HG03103 (cell line): ENCODE data around the gene ADGRB3.
"Not testable (repeated sequence)": the region's sequence is repeated elsewhere in the genome, so short reads cannot be mapped to it uniquely, and the experiment has no call there.

Source experiments
- ATAC-seq: cut with Tn5 transposase; IDR thresholded peaks from one replicate; pipeline ENCODE4 v1.9.1; 2021; ENCODE audit warnings: low read depth; ENCODE audit not compliant: unreplicated experiment

ADGRB3 gene

DNA sequence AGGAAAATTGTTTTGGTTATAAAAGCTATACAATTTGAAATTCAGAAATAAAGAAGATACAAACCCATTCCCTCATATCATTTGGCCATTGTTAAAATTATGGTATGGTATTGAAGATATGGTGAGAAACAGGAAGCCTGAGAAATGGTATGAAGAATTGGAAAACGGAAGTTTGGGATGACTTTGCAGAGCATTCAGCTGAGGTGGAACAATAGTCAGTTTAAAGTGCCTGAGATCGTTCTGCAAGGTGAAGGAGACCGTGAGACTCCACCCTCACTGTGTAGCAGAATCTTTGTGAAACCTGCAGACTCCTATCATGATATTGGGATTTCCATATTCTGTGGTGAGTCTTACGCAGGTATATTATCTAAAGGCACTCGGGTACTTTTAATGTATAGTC is 97.3 kb downstream of the ADGRB3 start:
- no peak for ATAC-seq

DNA sequence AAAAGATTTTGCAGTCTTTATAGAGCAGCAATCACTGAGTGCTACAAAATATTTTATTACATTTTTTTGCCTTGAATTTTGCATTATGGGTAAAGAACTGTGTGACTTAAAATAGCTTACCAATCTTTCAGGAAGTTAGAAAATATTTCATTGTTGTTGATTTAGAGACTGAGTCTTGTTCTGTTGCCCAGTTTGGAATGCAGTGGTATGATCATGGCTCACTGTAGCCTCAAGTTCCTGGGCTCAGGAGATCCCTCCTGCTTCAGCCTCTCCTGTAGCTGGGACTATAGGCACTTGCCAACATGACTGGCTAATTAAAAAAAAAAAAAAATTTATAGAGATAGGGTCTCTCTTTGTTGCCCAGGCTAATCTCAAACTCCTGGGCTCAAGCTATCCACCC is 100.8 kb downstream of the ADGRB3 start:
- ATAC-seq: no peak

DNA sequence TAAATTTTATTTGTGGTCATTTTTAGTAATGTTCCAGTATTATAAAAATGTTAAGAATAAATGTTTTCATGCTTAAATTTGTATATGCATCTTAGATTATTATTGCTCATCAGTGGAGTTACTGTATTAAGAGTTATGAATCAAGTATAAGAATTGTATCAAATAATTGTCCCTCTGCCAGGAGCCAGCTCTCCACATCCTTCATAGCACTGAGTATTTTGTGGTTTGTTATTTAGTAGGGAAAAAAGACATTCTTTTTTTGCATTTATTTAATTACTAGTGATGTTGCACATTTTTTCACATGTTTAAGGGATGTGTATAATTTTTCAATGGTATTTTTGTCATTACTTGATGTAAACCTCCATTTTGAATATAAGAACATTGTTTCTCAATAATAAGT is 102.0 kb downstream of the ADGRB3 start:
- no peak for ATAC-seq

DNA sequence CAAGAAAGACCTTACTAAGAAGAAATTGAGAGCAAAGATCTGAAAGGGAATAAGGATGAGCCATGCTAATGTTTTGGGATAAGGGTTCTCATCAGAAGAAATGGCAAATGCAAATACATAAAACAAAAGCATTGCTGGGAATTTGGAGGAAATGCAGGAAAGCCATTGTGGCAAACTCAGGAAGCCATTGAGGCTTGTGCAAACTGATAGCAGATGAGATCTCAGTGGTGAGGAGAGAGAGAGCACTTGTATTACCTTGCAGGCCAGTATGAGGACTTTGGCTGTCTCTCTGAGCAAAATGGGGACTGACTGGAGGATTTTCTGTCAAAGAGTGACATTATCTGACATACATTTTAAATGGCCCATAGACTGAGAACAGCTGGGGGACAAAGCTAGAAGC is 103.0 kb downstream of the ADGRB3 start:
- no peak for ATAC-seq

DNA sequence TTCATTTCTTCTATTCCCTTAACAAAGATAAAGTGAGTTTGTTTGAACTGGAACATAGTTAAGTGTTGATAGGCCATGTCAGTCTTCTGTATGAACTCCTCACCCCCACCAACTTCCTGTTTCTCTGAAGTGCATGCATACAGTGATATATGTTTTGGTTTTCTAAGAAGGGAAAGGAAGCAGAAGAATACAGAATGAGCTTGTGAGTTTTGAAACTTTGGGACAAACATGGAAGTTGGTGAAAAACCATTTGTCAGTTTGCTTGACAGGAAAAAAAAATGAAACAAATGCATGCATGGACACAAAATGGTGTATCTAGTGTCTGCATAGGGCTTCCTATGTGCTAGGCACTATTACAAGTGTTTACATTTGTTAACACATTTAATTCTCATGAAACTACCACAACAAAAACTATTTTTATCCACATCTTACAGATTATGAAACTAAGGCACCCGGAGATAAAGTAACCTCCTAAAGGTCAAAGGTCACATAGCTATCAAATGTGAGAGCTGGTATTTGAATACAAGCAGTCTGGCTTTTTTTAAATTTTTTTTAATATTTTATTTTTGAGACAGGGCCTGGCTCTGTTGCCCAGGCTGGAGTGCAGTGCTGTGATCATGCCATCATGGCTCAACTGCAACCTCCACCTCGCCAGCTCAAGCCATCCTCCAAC is 105.9 kb downstream of the ADGRB3 start:
- ATAC-seq: peak; percentile 52

DNA sequence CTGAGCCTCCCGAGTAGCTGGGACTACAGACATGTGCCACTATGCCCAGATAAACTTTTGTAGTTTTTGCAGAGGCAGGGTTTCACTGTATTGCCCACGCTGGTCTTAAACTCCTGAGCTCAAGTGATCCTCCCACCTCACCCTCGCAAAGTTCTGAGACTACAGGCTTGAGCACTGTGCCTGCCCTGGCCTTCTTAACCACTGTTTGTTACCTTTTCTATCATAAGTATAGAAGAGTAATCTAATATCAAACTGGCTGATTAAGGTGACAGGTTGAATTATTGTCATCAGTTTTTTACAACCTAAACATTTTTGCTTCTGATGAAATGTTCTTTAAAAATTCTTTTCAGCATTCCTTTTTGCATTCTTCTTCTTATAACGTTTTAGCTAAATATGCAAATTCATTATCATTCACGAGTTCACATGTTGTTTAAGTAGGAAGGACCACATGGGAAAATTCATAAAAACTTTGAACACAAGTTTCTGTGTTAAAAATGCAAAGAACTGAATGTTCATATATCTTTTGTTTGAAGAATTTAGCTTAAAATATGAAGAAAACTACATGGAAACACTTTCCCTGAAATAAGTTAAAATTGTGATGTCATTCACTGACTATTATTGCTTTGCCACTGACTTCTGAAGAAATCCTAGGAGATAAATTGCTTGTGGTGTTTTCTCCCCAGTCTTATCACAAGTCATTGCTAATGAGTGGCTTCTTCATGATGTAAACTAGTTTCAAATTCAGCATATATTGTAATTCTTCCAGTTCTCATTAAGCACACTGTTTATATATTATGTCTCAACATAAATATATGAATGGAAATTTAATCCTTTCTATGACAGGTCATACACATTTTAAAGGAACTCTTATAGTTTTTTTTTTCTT is 106.7 kb downstream of the ADGRB3 start:
- peak; percentile 15 for ATAC-seq

DNA sequence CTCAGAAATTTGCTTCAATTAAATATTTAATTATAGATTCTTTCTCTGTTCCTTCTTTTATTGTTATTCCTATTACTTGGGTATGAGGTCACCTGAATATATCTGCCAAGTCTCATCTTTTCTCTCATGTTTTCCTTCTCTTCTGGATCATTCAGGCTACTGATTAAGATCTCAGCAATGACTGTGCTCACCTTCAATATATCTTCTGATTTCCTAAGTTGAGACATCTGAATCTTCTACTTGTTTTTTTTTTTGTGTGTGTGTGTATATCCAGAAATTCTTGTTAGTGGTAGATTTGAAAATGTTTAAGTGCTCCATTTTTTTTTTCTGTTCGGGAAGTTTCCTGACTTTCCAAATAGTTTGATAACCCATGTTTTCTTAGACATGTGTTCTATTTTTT is 108.0 kb downstream of the ADGRB3 start:
- no peak for ATAC-seq

DNA sequence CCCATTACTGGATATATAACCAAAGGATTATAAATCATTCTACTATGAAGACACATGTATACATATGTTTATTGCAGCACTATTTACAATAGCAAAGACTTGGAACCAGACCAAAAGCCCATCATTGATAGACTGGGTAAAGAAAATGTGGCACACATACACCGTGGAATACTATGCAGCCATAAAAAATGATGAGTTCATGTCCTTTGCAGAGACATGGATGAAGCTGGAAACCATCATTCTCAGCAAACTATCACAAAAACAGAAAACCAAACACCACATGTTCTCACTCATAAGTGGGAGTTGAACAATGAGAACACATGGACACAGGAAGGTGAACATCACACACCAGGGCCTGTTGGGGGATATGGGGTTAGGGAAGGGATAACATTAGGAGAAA is 109.3 kb downstream of the ADGRB3 start:
- ATAC-seq: not testable (repeated sequence)

DNA sequence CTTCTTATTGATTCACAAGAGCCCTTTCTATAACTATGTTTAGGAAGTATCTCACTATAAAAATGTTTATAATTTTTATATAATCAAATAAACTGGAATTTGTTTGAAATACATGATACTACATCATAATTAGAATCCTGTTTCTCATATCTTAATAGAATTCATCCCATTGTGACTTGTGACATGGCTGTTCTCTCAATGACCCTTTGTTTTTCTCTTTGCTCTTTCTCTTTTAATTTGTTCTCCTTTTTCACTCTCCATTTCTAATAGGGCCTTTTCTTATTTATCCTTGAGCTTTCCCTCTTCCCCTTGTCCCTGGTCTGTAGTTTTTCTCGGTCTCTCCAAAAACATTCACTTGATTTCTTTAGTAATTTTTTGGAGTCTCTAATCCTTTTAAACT is 111.3 kb downstream of the ADGRB3 start:
- no peak for ATAC-seq

DNA sequence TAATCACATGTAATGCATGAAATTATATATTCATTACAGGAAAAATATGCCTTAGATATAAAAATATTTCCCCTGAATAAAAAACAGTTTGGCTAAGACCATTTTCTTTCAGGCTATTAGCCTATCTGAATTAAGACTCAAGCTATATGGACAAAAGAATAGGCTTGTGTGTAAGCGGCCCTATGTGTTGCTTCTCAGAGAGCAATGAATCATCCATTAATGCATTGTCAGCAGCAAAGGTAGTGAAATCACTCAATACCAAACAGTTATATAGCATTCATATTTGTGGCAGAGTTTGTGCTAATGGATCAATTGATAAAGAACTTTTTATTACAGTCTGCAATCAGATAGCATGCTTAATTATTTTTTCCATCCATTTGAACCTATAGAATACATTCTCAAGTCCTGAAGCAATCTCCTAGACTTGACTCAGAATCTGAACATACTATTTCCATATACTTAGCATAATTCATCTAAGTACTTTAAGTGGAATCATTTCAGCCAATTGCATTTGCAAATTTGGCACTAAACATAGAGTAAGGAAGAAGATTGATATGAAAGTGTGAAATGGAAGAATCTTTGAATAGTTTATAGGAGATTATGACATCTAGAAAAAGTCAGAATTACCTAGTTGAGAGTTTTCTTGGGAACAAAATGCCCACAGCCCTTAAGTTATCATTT is 112.2 kb downstream of the ADGRB3 start:
- no peak for ATAC-seq

DNA sequence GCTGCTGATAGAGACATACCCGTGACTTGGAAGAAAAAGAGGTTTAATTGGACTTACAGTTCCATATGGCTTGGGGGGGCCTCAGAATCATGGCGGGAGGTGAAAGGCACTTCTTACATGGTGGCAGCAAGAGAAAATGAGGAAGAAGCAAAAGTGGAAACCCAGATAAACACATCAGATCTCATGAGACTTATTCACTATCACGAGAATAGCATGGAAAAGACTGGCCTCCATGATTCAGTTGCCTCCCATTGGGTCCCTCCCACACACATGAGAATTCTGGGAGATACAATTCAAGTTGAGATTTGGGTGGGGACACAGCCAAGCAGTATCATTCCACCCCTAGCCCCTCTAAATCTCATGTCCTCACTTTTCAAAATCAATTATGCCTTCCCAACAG is 112.8 kb downstream of the ADGRB3 start:
- ATAC-seq: not testable (repeated sequence)

DNA sequence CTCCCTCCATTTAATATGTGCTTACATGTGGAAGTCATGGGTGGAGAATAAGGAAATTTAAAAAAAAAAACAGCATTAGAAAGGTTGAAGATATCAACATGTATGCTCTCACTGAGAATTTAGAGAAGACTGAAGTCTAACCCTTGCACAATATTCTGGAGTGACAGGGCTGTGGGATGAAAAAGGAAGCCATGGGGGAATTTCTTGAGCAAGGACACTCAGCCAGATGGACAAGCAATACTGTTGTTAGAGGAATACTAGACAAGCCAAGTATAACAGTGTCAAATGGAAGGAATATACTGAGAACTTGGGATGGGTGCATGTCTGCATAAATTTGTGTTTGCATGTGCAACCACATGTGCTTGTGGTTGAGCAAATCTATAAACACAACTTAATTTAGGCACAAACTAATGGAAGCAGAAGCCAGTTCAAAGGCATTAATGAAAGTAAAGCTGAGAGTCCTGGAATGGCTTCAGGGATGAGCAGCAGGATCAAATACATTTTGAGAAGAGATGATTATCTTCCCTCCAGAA is 119.7 kb downstream of the ADGRB3 start:
- no peak for ATAC-seq

DNA sequence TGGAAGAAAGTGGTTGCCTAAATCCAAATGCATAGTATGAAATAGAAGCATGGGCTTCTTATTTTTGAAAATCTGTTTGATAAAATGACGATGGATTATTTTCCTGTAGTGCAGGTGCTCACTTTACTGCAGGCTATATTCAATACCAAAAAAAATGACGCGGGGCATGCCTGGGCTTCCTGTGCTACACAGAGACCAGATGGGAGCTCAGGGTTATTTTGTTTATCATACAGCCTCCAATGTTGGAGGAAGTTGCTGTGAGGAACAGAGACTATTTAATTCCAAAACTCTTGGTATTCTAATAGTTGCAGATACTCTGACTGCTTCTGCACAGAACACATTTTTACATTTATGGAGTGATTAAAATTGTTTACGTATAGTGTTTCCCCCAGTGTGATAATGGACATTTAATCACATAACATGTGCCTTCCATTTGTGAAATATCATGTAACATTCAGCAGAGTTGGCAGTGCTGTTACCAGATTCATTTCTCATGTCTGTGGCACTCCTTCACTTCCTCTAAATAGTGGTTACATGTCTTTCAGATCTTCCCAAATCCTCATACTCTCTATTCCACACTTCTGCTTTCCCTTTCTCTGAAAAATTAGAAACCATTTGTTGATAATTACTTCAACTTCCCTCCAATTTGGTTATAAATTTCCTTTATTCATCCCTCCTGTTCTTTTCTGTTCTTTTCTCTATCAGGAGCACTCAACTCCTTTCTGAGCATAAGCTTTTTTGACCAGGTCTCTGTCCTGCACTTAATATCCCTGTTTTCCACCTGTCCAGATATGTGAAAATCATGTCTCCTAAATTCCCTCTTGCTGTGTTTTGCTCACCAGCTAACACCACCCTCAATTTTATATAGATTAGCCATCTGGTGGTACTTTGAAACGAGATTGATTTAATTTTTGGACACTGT is 121.6 kb downstream of the ADGRB3 start:
- no peak for ATAC-seq

DNA sequence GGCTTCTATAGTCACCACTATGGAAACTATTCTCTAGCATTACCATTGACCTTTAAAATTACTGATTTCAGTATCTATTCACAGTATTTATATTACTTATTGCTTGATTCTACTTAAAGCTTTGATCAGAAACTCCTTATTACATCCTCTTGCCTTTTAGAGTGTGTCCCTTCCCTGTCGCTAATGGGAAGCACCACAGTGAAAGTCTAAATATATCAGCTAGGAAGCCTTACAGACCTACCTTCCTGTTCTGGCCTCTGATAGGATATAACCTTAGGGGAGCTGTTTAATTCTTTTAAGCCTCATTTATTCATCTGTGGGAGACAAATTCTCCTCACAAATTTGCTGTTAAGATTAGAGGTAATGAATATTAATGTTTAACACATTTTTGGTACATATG is 122.7 kb downstream of the ADGRB3 start:
- no peak for ATAC-seq

DNA sequence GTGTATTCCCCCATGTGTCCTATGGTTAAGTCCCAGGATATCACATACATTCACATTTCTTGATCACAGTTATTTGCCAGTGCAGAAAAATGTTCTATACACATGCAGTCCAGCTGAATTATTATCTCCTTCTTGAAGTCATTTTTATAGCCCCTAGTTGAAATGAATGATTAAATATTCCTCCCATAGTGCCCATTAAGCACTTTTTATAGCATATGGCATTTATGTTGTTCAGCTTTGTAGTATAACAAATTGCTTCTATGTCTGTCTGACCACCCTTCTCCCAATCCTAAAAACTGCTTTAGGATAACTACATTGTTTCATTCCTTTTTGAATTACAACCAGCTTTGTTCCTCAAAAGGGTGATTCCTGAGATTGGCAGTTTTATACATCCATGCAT is 123.5 kb downstream of the ADGRB3 start:
- ATAC-seq: no peak

DNA sequence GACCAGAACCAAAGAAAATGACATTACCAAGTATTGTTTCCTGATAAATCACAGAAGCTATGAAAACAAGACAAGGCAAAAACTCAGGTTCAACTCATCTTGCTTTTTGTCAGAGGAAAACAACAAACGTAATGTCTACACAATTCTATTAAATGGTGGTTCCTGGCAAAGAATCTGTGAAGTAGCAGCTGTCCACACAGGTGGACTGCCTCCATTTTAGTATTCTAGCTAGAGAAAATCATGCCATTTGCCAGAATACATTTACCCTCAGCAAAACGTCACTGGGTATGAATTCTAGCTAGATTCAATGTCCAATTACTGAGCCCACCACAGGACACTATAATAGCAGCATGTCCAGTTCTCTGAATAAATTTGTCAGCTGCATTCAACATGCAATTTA is 125.4 kb downstream of the ADGRB3 start:
- no peak for ATAC-seq

DNA sequence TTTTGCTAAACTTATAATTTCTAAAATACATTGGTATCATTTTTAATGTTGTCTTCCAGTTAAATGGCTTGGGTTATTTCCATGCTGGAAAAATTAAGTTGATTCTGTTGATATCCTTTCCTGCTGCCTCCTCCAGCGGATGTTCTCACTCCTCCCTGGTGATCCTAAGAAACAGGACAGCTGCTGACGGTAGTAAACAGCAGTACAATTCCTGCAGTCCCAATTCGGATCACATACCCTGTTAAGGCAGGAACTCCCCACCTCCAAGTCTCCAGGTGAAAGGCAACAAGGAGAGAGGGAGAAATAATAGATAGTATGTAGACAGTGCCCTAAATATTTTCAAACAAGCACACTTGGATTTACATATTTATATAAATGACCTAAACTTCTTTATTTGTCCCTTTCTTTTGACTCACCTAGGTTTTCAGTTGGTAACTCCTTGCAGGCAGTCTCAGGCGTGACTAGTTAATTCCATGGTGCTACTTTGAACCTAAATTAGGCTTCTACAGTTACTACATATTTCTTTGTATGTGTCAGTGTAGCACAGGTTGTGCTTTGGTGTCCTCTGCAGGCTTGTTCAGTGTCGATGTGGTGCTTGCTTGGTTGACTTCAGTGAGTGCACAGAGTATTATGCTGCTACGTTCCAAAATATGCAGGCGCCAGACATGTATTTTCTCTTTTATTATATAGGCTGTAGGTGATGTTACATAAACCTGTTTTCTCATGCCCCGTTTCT is 126.0 kb downstream of the ADGRB3 start:
- no peak for ATAC-seq

DNA sequence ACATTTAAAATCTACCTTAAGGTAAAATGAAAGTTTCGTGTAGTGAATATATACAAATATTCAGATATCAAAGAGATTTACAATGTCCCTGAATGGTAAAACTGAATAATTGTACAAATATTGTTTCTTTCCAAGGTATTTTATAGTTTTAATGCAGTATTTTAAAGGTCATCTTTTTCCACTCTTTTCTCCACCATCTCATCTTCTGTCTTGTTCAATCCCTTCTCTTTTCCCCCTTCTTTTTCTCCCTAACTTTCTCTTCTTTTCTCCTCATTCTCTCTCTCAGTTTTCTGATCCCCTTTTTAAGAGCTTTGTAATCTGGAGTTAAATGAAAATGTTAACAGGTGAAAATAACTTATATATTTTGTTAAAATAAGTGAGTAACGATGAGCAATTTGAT is 126.9 kb downstream of the ADGRB3 start:
- no peak for ATAC-seq

DNA sequence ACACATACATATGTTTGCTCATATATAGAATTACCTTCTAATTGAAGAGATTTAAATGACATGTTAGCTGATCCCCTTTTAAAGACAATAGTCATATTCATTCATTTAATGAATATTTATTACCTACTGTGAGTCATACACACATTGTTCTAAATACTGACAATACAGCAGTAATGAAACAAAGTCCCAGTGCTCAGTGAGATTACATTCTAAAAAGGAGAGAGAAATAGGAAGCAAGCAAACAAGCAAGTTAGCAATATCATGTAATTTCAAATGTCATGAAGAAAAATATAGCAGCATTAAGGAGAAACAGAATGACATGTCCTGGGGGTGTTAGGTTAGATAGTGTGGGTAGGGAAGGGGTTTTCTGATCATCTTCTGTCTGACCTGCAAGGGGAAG is 136.3 kb downstream of the ADGRB3 start:
- no peak for ATAC-seq

DNA sequence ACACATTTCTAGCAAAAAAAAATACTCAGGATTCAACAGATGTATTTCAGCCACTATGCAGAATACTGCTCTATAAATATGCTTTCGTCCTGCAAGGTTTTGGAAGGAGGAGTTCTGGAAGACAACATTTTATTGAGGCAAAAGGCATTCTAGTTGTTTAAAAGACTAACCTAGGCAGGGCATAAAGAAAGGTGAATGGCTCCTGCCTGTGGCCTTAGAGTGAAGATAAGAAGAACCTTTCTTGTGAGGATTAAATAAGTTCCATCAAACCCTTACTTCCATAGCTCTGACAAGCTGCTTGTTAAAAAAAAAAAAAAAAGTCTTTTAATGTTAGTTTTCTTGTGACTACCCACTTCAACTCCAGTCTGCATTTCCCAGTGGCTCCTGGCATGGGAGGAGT is 139.8 kb downstream of the ADGRB3 start:
- ATAC-seq: no peak
